Fibroblast of the aortic adventitia (primary cell): ENCODE results near the gene SCAPER. TPM values are rescaled to one million over a fixed set of nuclear protein-coding genes. Genes with fewer than 3 reads are reported as not detected.
"Not testable (repeated sequence)": the region's sequence is repeated elsewhere in the genome, so short reads cannot be mapped to it uniquely, and the experiment has no call there.

Experiments
- DNase-seq: peaks from one replicate; pipeline ENCODE4 v3.0.0-alpha.2; 2010; ENCODE audit warnings: low read depth
- H3K4me3 ChIP-seq: 2 replicates; pipeline ENCODE4 v1.5.1; 2011; ENCODE audit warnings: low read depth, mild to moderate bottlenecking, control low read depth, low read length, moderate library complexity
- total RNA-seq: library from RNA; depleted of rRNA; stranded (reverse); fragments of >200 nt; gene quantifications from 2 replicates; pipeline ENCODE4 v1.2.3, GENCODE V29; 2012; ENCODE audit warnings: low replicate concordance
- TF ChIP-seq, protein P1 (sequence below): IDR thresholded peaks from 2 replicates; pipeline ENCODE4 v1.5.1; 2011; ENCODE audit warnings: mild to moderate bottlenecking, low read length, control low read depth, inconsistent platforms; ENCODE audit not compliant: insufficient read depth

The SCAPER gene
- total RNA-seq, 1 donor: 16.3 TPM

DNA sequence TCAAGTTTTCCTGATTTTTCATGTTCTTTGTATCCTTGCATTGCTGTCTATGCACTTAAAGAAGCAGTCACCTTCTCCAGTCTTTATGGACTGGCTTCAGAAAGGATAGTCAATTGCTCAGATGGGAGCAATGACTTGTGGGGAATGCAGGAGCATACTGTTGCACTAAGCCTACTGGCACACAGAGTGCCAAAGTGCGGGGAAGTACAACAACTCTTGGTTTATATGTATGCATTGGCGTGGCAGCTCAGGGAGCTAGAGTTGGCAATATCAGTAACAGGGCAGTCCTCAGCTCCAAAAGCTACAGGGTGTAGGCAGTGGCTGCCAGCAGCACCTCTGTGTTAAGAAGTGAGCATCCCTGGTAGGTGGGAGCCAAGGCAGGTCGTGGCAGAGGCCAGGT is 141.1 kb downstream of the SCAPER start:
- no peak overlapping the region for H3K4me3 ChIP-seq
- TF ChIP-seq, protein P1, sequence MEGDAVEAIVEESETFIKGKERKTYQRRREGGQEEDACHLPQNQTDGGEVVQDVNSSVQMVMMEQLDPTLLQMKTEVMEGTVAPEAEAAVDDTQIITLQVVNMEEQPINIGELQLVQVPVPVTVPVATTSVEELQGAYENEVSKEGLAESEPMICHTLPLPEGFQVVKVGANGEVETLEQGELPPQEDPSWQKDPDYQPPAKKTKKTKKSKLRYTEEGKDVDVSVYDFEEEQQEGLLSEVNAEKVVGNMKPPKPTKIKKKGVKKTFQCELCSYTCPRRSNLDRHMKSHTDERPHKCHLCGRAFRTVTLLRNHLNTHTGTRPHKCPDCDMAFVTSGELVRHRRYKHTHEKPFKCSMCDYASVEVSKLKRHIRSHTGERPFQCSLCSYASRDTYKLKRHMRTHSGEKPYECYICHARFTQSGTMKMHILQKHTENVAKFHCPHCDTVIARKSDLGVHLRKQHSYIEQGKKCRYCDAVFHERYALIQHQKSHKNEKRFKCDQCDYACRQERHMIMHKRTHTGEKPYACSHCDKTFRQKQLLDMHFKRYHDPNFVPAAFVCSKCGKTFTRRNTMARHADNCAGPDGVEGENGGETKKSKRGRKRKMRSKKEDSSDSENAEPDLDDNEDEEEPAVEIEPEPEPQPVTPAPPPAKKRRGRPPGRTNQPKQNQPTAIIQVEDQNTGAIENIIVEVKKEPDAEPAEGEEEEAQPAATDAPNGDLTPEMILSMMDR: no peak
- DNase-seq: no peak

DNA sequence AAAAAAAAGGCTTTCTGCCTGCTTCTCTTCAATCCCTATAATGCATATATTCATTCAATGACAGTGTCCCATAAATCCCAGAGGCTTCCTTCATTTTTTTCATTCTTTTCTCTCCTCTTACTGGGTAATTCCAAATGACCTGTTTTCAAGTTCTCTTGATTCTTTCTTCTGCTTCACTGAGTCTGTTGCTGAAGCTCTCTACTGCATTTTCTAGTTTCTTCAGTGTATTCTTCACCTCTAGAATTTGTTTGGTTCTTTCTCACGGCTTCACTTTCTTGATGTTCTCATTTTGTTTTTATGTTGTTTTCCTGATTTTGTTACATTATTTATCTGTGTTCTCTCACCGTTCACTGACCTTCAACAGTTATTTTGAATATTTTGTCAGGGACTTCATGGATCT is 141.6 kb downstream of the SCAPER start:
- DNase-seq: no peak
- no peak overlapping the region for H3K4me3 ChIP-seq
- TF ChIP-seq, protein P1: no peak

DNA sequence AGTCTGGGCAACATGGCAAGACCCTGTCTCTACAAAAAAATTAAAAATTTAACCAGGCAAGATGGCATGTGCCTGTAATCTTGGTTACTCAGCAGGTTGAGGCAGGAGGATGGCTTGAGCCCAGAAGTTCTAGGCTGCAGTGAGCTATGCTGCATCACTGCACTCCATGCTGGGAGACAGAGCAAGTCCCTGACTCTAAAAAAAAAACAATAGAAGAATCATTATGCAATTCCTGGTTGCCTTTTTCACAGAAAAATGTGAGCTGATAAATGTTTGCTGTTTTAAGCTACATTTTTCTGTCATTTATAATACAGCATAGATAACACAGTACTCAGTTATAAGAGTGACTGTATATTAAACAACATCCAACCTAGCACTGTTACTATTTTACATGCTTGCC is 148.8 kb downstream of the SCAPER start:
- TF ChIP-seq, protein P1: no peak
- no peak overlapping the region for H3K4me3 ChIP-seq
- peak; percentile 80 for DNase-seq

DNA sequence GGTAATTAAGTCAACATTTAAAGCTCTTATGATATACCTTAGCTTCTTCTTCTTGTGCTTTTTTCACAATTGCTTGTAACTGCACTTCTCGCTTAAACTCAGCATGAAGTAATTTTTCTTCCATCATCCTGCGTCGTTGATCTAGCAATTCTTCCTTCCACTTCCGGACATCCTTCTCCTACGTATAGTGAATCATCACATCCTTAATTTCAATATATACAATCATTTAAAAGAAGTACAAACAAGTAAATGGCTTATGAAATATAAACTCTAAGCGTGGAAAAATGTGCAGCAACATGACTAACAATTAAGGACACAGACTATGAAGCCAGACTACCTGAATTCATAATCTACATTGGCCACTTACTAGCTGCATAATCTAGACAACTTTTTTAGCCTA is 151.4 kb downstream of the SCAPER start:
- DNase-seq: no peak
- TF ChIP-seq, protein P1: no peak
- no peak overlapping the region for H3K4me3 ChIP-seq

DNA sequence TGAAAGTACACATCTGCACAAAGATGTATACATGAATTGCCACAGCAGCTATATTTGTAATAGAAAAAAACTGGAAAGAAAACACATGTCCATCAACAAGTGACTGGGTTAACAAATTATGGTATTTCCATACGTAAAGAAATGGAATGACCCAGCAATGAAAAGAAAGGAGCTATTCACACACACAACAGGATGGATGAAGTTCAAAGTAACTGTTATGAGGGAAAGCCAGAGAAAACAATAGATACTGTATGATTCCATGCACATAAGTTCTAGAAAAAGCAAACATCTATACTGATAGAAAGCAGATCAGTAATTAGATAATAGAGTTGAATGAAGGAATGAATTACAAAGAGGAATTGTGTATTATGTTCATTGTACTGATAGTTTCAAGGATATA is 152.0 kb downstream of the SCAPER start:
- TF ChIP-seq, protein P1: no peak
- no peak overlapping the region for H3K4me3 ChIP-seq
- no peak for DNase-seq

DNA sequence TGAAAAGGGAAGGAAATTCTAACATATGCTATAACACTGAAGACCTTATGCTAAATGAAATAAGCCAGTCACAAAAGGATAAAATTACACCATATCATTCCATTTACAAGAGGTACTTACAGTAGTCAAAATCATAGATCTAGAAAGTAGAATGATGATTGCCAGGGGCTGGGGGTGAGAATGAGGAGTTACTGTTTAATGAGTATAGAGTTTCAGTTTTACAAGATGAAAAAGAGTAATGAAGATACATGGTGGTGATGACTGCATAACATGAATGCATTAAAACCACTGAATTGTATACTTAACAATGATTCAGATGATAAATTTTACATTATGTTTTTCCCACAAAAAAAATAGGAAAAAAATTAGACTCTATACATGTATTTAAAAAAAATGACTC is 152.6 kb downstream of the SCAPER start:
- DNase-seq: no peak
- TF ChIP-seq, protein P1: no peak
- no peak overlapping the region for H3K4me3 ChIP-seq

DNA sequence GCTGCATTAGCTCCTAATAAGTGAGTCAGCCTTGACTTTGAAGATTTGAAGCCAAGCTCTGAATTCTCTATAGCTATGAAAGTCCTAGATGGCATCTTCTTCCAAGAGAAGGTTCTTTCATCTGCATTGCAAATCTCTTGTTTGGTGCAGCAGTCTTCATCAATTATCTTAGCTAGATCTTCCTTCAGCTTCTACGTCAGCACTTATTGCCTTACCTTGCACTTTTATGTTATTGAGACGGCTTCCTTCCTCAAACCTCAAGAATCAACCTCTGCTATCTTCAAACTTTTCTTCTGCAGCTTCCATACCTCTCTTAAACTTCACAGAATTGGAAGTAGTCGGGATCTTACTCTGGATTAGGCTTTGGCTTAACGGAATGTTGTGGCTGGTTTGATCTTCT is 167.6 kb downstream of the SCAPER start:
- TF ChIP-seq, protein P1: no peak
- H3K4me3 ChIP-seq: no peak overlapping the region
- no peak for DNase-seq

DNA sequence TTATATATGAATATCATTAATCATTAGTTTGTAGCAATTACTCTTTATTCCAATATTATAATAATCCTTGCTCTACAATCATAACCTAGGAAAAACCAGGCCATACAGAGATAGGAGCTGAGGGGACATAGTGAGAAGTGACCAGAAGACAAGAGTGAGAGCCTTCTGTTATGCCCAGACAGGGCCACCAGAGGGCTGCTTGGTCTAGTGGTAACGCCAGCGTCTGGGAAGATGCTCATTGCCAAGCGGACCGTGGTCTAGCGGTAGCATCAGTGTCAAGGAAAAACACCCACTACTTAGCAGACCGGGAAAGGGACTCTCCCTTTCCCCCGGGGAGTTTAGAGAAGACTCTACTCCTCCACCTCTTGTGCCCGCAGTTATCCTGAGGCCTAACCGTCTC is 172.8 kb downstream of the SCAPER start:
- DNase-seq, H3K4me3 ChIP-seq: not testable (repeated sequence)
